ENCODE data around the gene ETFB.
A peak's percentile ranks its signal among the peaks of the same experiment; 100 is the strongest.

Gene ETFB

GRCh38 chr19:51372649-51373504, 6.7 kb upstream of the ETFB start, which contains the start of gene NKG7:
Gene NKG7, minus strand, starts transcription at chr19:51372654. Its CDS starts 119 bp downstream, at chr19:51372535.
- DNase-seq = no peak

GRCh38 chr19:51372021-51372648, 5.9 kb upstream of the ETFB start:
- DNase-seq = no peak

GRCh38 chr19:51371186-51371690, 5.0 kb upstream of the ETFB start:
- DNase-seq = no peak

GRCh38 chr19:51370230-51370629, 4.0 kb upstream of the ETFB start:
- DNase-seq = no peak

- no peak for DNase-seq
Observed at GRCh38 chr19:51368366-51369282, 2.4 kb upstream of the ETFB start, which contains the start of gene CLDND2. Gene CLDND2, minus strand, starts transcription at chr19:51369003. Its CDS starts 426 bp downstream, at chr19:51368577.

GRCh38 chr19:51367565-51368365, 1.6 kb upstream of the ETFB start:
- DNase-seq = peak; percentile 97 to 98

GRCh38 chr19:51367255-51367564, 1.0 kb upstream of the ETFB start:
- no peak for DNase-seq

- peak; percentile 96 to 97 for DNase-seq
Observed at GRCh38 chr19:51366389-51367254, 434 bp upstream of the ETFB start.

GRCh38 chr19:51365211-51365964, 800 bp downstream of the ETFB start:
- peak in 1 of 2 donors; percentile 20 for DNase-seq

- DNase-seq = no peak
Observed at GRCh38 chr19:51364200-51365106, 1.7 kb downstream of the ETFB start.

GRCh38 chr19:51361239-51361638, 4.9 kb downstream of the ETFB start:
- DNase-seq = no peak

- no peak for DNase-seq
Observed at GRCh38 chr19:51359294-51359693, 6.9 kb downstream of the ETFB start.

GRCh38 chr19:51357952-51358351, 8.2 kb downstream of the ETFB start:
- no peak for DNase-seq

- DNase-seq = no peak
Observed at GRCh38 chr19:51356159-51356801, 9.9 kb downstream of the ETFB start.

GRCh38 chr19:51354742-51355148, 11.4 kb downstream of the ETFB start:
- DNase-seq = no peak

GRCh38 chr19:51354103-51354741, 12.0 kb downstream of the ETFB start:
- DNase-seq = no peak

- DNase-seq = no peak
Observed at GRCh38 chr19:51352783-51353360, 13.3 kb downstream of the ETFB start.
